ENCODE results near the gene KLF15.

KLF15 gene

DNA sequence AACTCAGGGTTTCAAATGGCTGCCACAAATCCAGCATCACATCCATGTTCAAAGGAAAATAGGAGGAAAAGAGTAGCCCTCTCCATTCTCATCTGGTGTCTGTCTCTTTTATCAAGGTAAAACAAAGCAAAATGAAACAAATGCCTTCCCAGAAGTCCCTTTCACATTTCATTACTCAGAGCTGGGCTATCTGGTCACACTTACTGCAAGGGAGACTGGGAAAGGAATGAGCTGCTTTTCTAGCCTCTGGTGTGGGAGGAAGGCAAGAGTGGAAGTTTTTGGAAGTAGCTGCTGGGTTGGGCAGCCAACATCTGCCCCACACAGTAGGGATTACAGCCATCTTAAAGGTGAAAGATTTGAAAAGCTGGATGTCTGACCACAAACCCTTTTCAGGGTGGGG, 51.8 kb downstream of the KLF15 start:
- Histone ChIP-seq H3K27ac (no peak overlapping the region), H3K4me3 (no peak overlapping the region), H3K4me1 (peaks cover 0 to 13% (median 4%) of the 10 kb centered on the region in 4 donors), H3K27me3 (no peaks in the 10 kb centered on the region), H3K9me3 (peaks cover 0 to 6% (median 0%) of the 10 kb centered on the region in 3 donors), H3K36me3 (no peaks in the 10 kb centered on the region)
- TF ChIP-seq, protein P1, sequence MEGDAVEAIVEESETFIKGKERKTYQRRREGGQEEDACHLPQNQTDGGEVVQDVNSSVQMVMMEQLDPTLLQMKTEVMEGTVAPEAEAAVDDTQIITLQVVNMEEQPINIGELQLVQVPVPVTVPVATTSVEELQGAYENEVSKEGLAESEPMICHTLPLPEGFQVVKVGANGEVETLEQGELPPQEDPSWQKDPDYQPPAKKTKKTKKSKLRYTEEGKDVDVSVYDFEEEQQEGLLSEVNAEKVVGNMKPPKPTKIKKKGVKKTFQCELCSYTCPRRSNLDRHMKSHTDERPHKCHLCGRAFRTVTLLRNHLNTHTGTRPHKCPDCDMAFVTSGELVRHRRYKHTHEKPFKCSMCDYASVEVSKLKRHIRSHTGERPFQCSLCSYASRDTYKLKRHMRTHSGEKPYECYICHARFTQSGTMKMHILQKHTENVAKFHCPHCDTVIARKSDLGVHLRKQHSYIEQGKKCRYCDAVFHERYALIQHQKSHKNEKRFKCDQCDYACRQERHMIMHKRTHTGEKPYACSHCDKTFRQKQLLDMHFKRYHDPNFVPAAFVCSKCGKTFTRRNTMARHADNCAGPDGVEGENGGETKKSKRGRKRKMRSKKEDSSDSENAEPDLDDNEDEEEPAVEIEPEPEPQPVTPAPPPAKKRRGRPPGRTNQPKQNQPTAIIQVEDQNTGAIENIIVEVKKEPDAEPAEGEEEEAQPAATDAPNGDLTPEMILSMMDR (IDR thresholded peaks at IDR 0.05), result no peak
- DNase-seq, result no peak
- intact Hi-C loops (cut with DNase I; ENCODE audit: low total_unique reads), result no loop called here

DNA sequence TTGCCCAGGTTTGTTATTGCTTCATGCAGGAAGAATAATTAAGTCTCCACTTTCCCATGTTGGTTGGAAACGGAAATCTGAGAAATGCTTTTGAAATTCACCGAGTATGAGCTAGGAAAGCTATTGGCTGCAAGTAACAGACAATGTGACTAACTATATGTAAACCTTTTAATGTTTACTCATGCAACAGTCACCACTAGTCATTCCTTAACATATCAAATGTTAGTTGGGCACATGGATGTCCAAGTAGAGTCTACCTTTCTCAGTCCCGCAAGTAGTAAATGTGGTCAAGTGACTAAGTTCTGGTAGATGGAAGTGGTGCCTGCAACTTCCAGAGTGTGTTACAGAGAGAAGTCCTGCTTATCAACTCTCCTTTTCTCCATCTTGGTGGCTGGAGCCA, 52.5 kb downstream of the KLF15 start:
- peaks cover 0 to 13% (median 4%) of the 10 kb centered on the region in 4 donors for H3K4me1 ChIP-seq
- no peaks in the 10 kb centered on the region for H3K27me3 ChIP-seq
- H3K27ac ChIP-seq, result no peak overlapping the region
- intact Hi-C loops (cut with DNase I; ENCODE audit: low total_unique reads), result no loop called here
- TF ChIP-seq, protein P1 (IDR thresholded peaks at IDR 0.05), result no peak
- no peaks in the 10 kb centered on the region for H3K36me3 ChIP-seq
- no peak for DNase-seq
- no peak overlapping the region for H3K4me3 ChIP-seq
- H3K9me3 ChIP-seq, result peaks cover 0 to 3% (median 0%) of the 10 kb centered on the region in 3 donors

DNA sequence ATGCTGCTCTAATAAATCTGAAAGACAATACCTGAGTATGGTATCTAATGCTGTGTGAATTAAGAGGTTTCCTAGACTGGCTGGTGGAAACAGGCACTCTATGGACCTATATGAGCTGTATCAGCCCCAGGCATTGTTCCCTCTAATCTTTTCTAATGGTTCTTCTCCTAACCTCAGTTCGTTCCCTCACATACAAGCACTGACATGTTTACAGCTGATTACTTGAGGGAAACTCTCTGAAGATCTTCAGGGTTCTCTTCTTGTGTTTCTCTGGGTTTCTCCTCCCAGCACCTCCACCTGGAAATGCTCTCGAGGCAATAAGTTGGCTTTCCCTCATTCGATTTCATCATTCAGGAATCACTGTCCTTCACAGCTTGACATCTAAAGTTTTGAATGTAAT, 52.9 kb downstream of the KLF15 start:
- H3K4me3 ChIP-seq, result no peak overlapping the region
- TF ChIP-seq, protein P1 (IDR thresholded peaks at IDR 0.05), result no peak
- intact Hi-C loops (cut with DNase I; ENCODE audit: low total_unique reads), result no loop called here
- no peaks in the 10 kb centered on the region for H3K36me3 ChIP-seq
- H3K27ac ChIP-seq, result no peak overlapping the region
- no peaks in the 10 kb centered on the region for H3K27me3 ChIP-seq
- no peak for DNase-seq
- peaks cover 0 to 13% (median 4%) of the 10 kb centered on the region in 4 donors for H3K4me1 ChIP-seq
- H3K9me3 ChIP-seq, result peaks cover 0 to 3% (median 0%) of the 10 kb centered on the region in 3 donors

DNA sequence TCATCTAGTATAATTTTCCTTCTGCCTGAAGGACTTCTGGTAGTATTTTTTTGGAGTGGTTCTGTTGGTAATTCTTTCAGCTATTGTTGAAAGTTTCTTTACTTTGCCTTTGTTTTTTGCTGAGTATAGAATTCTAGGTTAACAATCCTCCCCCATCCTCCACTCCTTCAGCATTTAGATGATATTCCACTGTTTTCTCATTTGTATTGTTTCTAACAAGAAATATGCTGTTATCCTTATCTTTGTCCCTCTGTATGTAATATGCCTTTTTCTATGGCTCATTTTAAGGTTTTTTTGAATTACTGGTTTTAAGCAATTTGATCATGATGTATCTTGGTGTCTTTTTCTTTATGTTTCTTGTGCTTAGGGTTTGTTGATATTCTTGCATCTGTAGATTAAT, 53.9 kb downstream of the KLF15 start:
- no peaks in the 10 kb centered on the region for H3K36me3 ChIP-seq
- no peak overlapping the region for H3K27ac ChIP-seq
- H3K4me1 ChIP-seq, result peaks cover 0 to 13% (median 4%) of the 10 kb centered on the region in 4 donors
- peaks cover 0 to 3% (median 0%) of the 10 kb centered on the region in 3 donors for H3K9me3 ChIP-seq
- H3K4me3 ChIP-seq, result no peak overlapping the region
- intact Hi-C loops (cut with DNase I; ENCODE audit: low total_unique reads), result no loop called here
- DNase-seq, result no peak
- TF ChIP-seq, protein P1 (IDR thresholded peaks at IDR 0.05), result no peak
- no peaks in the 10 kb centered on the region for H3K27me3 ChIP-seq

DNA sequence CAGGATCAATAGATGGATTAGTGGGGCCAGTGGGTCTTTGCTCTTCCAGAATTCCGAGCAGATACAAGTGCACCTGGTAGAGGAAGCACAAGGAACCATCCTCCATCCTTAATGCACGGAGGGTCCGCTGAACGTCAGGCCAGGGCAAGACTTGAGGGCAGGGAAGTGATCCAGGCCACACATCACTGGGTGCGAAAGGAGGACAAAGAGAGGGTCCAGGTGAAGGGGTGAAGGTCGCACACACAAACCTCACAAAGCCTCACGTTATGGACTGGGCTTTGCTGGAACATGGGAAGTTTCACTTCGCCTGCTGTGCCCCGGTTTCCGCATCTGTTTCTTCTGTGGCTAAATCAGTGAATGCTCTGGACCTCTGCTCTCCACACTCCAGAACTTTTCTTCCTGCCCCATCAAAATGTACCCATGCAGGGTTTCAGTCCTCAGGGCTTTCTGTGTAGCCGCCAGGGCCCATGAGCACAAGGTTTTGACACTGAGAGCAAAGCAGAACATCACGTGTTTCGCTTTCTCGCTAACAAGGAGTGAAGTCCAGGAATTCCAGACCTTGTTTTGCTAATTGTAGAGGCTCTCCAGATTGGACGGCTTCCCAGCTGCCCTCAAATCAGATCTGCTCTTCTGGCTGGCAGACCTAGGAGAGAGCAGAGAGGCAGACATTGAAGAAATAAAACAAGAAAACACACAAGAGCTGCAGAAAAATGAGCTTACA, 56.3 kb downstream of the KLF15 start:
- Histone ChIP-seq H3K36me3 (no peaks in the 10 kb centered on the region), H3K4me1 (peaks cover 0 to 13% (median 4%) of the 10 kb centered on the region in 4 donors), H3K4me3 (peak overlapping the region in 1 of 2 donors; percentile 6), H3K27ac (peak overlapping the region; percentile 59 to 66), H3K9me3 (peaks cover 0 to 3% (median 0%) of the 10 kb centered on the region in 3 donors), H3K27me3 (no peaks in the 10 kb centered on the region)
- intact Hi-C loops (cut with DNase I; ENCODE audit: low total_unique reads), result no loop called here
- DNase-seq, result peak; percentile 69 to 85
- TF ChIP-seq, protein P1 (IDR thresholded peaks at IDR 0.05), result no peak

Data from tibial artery (tissue), 4 donors.